ENCODE results near the gene GMPPA.

DNA sequence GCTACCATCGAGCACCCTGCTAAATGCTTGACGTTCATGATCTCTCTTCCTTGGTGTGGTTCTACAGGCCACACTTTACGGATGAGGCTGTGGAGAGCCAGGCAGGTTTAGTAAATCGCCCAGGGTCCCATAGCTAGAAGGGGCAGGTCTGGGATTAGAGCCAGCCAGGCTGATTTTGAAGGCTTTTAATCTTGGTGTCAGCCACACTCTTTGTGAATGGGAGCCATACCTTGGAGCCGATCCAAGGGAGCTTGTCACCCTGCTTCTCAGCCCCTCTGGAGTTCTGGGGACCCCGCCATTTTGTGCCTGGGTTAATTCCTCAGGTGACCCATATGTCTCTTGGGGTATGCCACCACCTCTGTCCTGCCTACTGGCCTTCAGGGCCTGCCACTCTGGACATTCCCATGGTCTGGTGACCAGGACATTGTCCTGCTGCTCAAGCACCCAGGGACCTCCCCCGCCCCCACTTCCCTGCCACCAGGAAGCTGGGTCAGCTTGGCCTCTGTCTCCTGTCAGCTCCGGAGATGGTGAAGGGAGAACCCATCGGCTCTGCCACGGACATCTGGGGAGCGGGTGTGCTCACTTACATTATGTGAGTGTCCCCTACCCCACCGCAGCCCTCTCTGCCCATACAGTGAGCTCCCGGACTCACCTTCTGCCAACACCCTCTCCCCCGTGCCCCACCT, 7.3 kb upstream of the GMPPA start:
- TF ChIP-seq, protein P1, sequence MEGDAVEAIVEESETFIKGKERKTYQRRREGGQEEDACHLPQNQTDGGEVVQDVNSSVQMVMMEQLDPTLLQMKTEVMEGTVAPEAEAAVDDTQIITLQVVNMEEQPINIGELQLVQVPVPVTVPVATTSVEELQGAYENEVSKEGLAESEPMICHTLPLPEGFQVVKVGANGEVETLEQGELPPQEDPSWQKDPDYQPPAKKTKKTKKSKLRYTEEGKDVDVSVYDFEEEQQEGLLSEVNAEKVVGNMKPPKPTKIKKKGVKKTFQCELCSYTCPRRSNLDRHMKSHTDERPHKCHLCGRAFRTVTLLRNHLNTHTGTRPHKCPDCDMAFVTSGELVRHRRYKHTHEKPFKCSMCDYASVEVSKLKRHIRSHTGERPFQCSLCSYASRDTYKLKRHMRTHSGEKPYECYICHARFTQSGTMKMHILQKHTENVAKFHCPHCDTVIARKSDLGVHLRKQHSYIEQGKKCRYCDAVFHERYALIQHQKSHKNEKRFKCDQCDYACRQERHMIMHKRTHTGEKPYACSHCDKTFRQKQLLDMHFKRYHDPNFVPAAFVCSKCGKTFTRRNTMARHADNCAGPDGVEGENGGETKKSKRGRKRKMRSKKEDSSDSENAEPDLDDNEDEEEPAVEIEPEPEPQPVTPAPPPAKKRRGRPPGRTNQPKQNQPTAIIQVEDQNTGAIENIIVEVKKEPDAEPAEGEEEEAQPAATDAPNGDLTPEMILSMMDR (conservative IDR thresholded peaks at IDR 0.05 in 1 of 2, IDR thresholded peaks at IDR 0.05 in 1 of 2; ENCODE audit: low read depth in 1 of 2, low read length in 2 of 2): no peak
- TF ChIP-seq EZH2 (IDR thresholded peaks at IDR 0.05; ENCODE audit: low read length, missing control alignments): no peak

Data from fibroblast of lung (primary cell).